Endothelial cell of umbilical vein (primary cell): ENCODE data around the gene TRIM2. TPM values are rescaled to one million over a fixed set of nuclear protein-coding genes. Genes with fewer than 3 reads are reported as not detected.

ENCODE experiments used
- BruUV-seq: library from RNA; stranded (reverse); fragments of 400-500 nt; replicated peaks from 2 replicates; lab custom pipeline; 2021; lab: Mats Ljungman, UMichigan
- CTCF ChIA-PET: fragments of 300-600, 350-600 bp; sonication (Branson Sonifier 250); formaldehyde crosslinking; loops from one replicate; lab custom pipeline; 2021; ENCODE audit warnings: antibody characterized with exemption, inconsistent platforms; lab: Charles Lee
- POLR2A ChIA-PET: fragments of 300-600, 350-600 bp; sonication (Branson Sonifier 250); formaldehyde crosslinking; loops from one replicate; lab custom pipeline; 2021; ENCODE audit warnings: antibody characterized with exemption, inconsistent platforms; lab: Charles Lee
- DNase-seq: peaks from one replicate; pipeline ENCODE4 v3.0.0-alpha.2; 2011; ENCODE audit warnings: low read depth, low spot score
- FAIRE-seq: peaks from 2 replicates; lab custom pipeline; 2011; peaks lifted over from hg19 to GRCh38; lab: Jason Lieb, UNC
- H2AFZ ChIP-seq: 2 replicates; pipeline ENCODE4 v1.6.0; 2012; ENCODE audit warnings: low read depth, low read length, control low read depth, inconsistent platforms
- H3K27ac ChIP-seq: 2 replicates; pipeline ENCODE4 v1.5.1; 2011; ENCODE audit warnings: low read depth, mild to moderate bottlenecking, control low read depth, low read length, moderate library complexity; ENCODE audit not compliant: insufficient read depth
- H3K27me3 ChIP-seq, 2 experiments: 2 replicates each; pipeline versions ENCODE4 v1.6.0 to v1.6.1; 2011; ENCODE audit warnings: low read length in 2 of 2, mixed read lengths in 1 of 2; ENCODE audit not compliant: control insufficient read depth in 2 of 2, insufficient read depth in 2 of 2
- H3K36me3 ChIP-seq, 2 experiments: 2 replicates in 1 of 2; 3 replicates in 1 of 2; pipeline ENCODE4 v1.5.1; 2011; ENCODE audit warnings: low read length in 2 of 2, mild to moderate bottlenecking in 1 of 2, moderate library complexity in 1 of 2; ENCODE audit not compliant: control insufficient read depth in 2 of 2, insufficient read depth in 2 of 2; ENCODE audit errors: extremely low read depth in 1 of 2
- H3K4me1 ChIP-seq: 3 replicates; pipeline ENCODE4 v1.5.1; 2011; ENCODE audit warnings: mild to moderate bottlenecking, low read length; ENCODE audit not compliant: control insufficient read depth, insufficient read depth; ENCODE audit errors: extremely low read depth
- H3K4me2 ChIP-seq: 2 replicates; pipeline ENCODE4 v1.6.1; 2011; ENCODE audit warnings: low read length, control low read depth, mixed read lengths; ENCODE audit not compliant: insufficient read depth
- H3K4me3 ChIP-seq, 3 experiments: fragments of 200-600 bp in 1 of 3; sonication (generic), shearing (Covaris generic) in 1 of 3; replicated peaks in 1 of 3; 2 replicates each; pipeline ENCODE4 v1.5.1; 2011 to 2016; ENCODE audit warnings: control low read depth in 3 of 3, low read length in 3 of 3, mild to moderate bottlenecking in 2 of 3, inconsistent platforms in 1 of 3, low read depth in 1 of 3, moderate library complexity in 1 of 3; ENCODE audit not compliant: insufficient read depth in 1 of 3
- H3K79me2 ChIP-seq: 2 replicates; pipeline ENCODE4 v1.6.0; 2012; ENCODE audit warnings: low read length, inconsistent platforms; ENCODE audit not compliant: control insufficient read depth, insufficient read depth
- H3K9ac ChIP-seq: replicated peaks from 2 replicates; pipeline ENCODE3; 2011; ENCODE audit warnings: low read length, control low read depth; ENCODE audit not compliant: insufficient read depth; ENCODE audit errors: extremely low read depth
- H3K9me1 ChIP-seq: replicated peaks from 3 replicates; pipeline ENCODE4 v1.6.0; 2011; ENCODE audit warnings: mild to moderate bottlenecking, low read length; ENCODE audit not compliant: control insufficient read depth, insufficient read depth; ENCODE audit errors: extremely low read depth
- H3K9me3 ChIP-seq: replicated peaks from 2 replicates; pipeline ENCODE4 v1.5.1; 2012; ENCODE audit warnings: low read length, inconsistent platforms; ENCODE audit not compliant: control insufficient read depth, insufficient read depth
- H4K20me1 ChIP-seq: replicated peaks from 2 replicates; pipeline ENCODE3; 2011; ENCODE audit warnings: mild to moderate bottlenecking, low read length; ENCODE audit not compliant: control insufficient read depth, insufficient read depth; ENCODE audit errors: extremely low read depth
- CTCF ChIP-seq, 2 donors: IDR thresholded peaks; 1 replicate in 1 of 2; 2 replicates in 1 of 2; pipeline ENCODE4 v1.5.1; 2011; ENCODE audit warnings: low read length in 2 of 2, mild to moderate bottlenecking in 2 of 2, moderate library complexity in 2 of 2, control low read depth in 1 of 2, inconsistent platforms in 1 of 2, low read depth in 1 of 2; ENCODE audit not compliant: insufficient read depth in 1 of 2; ENCODE audit errors: extremely low read depth in 1 of 2
- EZH2 ChIP-seq: IDR thresholded peaks from 2 replicates; pipeline ENCODE4 v1.6.1; 2012; ENCODE audit warnings: borderline replicate concordance, low read depth, mild to moderate bottlenecking, moderate library complexity, low read length, inconsistent platforms; ENCODE audit not compliant: severe bottlenecking
- GATA2 ChIP-seq: IDR thresholded peaks from 2 replicates; pipeline ENCODE4 v1.7.0; 2011; ENCODE audit warnings: low read depth, mild to moderate bottlenecking, moderate library complexity, mixed read lengths, low read length; ENCODE audit not compliant: insufficient read length, insufficient read depth
- JUN ChIP-seq: IDR thresholded peaks from 2 replicates; pipeline ENCODE4 v1.6.1; 2011; ENCODE audit warnings: borderline replicate concordance, low read depth; ENCODE audit not compliant: insufficient read length, insufficient read depth
- MAX ChIP-seq: IDR thresholded peaks from 2 replicates; pipeline ENCODE4 v1.6.1; 2011; ENCODE audit not compliant: insufficient read depth, insufficient read length
- MYC ChIP-seq: IDR thresholded peaks from one replicate; pipeline ENCODE4 v1.6.1; 2011; ENCODE audit warnings: mild to moderate bottlenecking, low read depth, low read length
- POLR2A ChIP-seq: IDR thresholded peaks from 2 replicates; pipeline ENCODE4 v1.6.1; 2012; ENCODE audit warnings: low read depth, mild to moderate bottlenecking, control low read depth, low read length
- POLR2AphosphoS5 ChIP-seq: IDR thresholded peaks from 2 replicates; pipeline ENCODE4 v1.6.1; 2012; ENCODE audit warnings: low read depth, mild to moderate bottlenecking, control low read depth, low read length, moderate library complexity; ENCODE audit not compliant: insufficient read depth
- dilution Hi-C: fragments of 300-500 bp; cut with MboI; formaldehyde crosslinking; loops from one replicate; pipeline ENCODE4 v1.15.0; 2019; ENCODE audit warnings: low sequenced_read_pairs; ENCODE audit not compliant: extremely low pct_ligation_motif_present
- intact Hi-C: fragments of 100-400 bp; cut with micrococcal nuclease; formaldehyde crosslinking; loops from one replicate; pipeline ENCODE4 v1.10.0; 2022
- polyA plus RNA-seq, 4 experiments: library from polyadenylated mRNA; depleted of rRNA in 3 of 4; stranded (reverse) in 3 of 4; unstranded in 1 of 4; fragments of >200 nt; gene quantifications; 2 replicates each; pipeline versions ENCODE4 v1.2.1 to v1.2.3, GENCODE V29; 2011 to 2012; ENCODE audit warnings: missing spikeins in 1 of 4
- total RNA-seq: library from RNA; stranded (reverse); gene quantifications from 2 replicates; pipeline ENCODE4 v1.2.3, GENCODE V29; 2021

The TRIM2 gene
- total and polyA plus RNA-seq, 2 donors (not counting 3 experiments of a cell fraction or from before 2014, with no cell fraction given): 6.8 to 19.7 TPM

- no peaks in the 10 kb centered on the region for H3K36me3 ChIP-seq
- no peaks in the 10 kb centered on the region for H3K79me2 ChIP-seq
- no peak overlapping the region for H3K9ac ChIP-seq
- no peaks in the 10 kb centered on the region for H3K9me1 ChIP-seq
- dilution Hi-C loops: no loop called here
- POLR2A ChIA-PET: no interaction called here
- CTCF ChIA-PET: no interaction called here
- no peak for TF ChIP-seq MYC
- no peak for TF ChIP-seq EZH2
- TF ChIP-seq POLR2AphosphoS5: no peak
- no peak for TF ChIP-seq CTCF (IDR thresholded peaks at IDR 0.05; ENCODE audit: extremely low read depth in 1 of 2, insufficient read depth in 1 of 2, low read depth in 1 of 2, low read length in 2 of 2)
- no peak for TF ChIP-seq JUN
- TF ChIP-seq POLR2A: no peak
- no peak for TF ChIP-seq MAX
- TF ChIP-seq GATA2: no peak
- no peaks in the 10 kb centered on the region for H3K9me3 ChIP-seq
- H4K20me1 ChIP-seq: no peaks in the 10 kb centered on the region
- FAIRE-seq (no peak), DNase-seq (no peak)
- no peak overlapping the region for H2AFZ ChIP-seq
- intact Hi-C loops: no loop called here
- BruUV-seq: no TSS peak
- no peaks in the 10 kb centered on the region for H3K4me1 ChIP-seq
- no peaks in the 10 kb centered on the region for H3K27me3 ChIP-seq
- H3K4me3 ChIP-seq: no peak overlapping the region
- no peak overlapping the region for H3K4me2 ChIP-seq
- H3K27ac ChIP-seq: no peak overlapping the region
Measured at GRCh38 chr4:153255233-153255632, 51.0 kb downstream of the TRIM2 start.
